ENCODE data around the gene FGF9.

FGF9 gene

DNA sequence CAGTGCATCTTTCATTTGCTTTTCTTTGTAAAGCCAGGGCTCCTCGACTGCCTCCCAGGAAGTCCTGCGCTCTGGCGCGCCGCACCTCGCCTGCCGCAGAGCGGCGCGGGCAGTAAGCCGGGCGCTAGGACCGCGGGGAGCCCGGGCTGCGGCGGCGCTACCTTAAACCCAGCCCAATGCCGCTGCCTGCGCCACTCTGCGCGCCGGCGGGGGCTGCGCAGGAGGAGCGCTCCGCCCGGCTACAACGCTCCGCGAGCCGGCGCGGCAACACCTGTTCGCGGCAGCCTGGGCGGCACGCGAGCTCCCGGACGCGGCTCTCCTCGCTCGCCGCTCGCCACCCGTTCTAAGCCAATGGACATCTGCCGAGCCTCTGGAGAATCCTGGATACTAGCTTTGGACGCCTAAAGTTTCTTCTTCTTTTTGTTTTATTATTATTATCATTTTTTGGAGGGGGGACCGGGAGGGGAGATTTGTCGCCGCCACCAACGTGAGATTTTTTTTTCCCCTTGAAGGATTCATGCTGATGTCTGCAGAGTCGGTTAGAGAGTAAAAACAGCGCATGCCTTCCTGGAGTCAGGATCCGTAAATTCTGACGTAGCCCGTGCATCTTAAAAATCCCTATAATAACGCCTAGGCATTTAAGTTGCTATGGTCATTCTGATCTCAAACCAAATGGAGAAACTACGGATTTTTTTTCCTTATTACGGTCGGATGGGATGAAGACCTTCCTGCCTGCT, at the start of gene FGF9:
Gene FGF9 (plus strand): TSS at position 191 of the 737 bp plus-strand sequence. CDS start 840 bp downstream, outside the sequence.
- DNase-seq = no peak

DNA sequence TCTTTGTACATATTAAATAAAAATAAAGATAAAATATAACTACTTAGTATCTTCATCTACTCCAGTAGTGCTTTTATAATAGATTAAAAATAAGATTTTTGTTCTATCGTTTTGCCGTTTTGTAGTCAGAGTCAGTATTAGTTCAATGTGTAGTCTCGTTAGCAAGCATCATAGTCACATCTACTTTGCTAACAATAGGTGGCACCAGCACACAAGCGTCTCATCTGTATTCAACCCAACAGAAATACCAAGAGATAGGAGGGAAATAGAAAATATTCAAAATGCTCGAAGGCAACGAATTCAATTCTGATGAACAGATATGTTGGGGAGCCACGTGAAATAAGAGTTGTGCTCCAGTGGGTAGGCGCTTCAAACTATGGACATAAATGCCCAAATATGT, 45.5 kb upstream of the FGF9 start:
- peak; percentile 38 for DNase-seq

DNA sequence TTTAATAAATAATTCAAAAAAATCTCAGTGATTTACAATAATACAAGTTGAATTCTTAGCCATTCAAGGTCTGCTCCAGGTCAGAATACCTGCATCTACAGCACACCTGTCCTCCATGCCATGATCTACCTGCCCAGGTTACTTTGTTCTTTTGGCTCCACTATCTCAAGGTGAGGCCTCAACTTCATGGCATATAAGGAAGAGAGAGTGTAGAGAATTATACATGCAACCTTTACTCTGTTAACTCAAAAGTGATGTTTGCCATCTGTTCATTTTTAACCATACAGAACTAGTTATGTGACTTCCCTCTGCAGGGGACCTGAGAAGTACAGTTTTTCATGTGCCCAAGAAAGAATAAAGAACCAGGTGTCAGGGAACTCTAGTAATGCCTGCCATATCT, 38.7 kb upstream of the FGF9 start:
- DNase-seq = no peak

DNA sequence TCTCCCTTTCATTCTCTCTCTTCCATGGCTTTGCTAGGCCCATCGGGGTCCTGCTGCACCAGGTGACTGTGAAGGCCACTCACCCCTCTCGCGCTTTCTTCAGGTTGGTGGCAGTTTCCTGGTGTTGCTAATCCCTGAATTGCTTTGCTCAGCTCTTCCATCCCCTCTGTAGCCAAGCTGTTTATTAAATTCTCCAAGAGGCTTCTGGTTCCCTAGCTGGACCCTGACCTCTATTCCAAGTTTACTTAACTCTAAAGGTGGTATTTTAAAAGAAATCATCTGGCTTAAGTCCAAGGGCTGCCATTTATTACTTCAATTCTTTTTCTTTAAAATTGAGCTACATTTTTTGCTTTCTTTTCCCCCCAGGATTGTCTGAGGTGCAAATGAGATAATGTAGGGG, 34.2 kb upstream of the FGF9 start:
- no peak for DNase-seq

DNA sequence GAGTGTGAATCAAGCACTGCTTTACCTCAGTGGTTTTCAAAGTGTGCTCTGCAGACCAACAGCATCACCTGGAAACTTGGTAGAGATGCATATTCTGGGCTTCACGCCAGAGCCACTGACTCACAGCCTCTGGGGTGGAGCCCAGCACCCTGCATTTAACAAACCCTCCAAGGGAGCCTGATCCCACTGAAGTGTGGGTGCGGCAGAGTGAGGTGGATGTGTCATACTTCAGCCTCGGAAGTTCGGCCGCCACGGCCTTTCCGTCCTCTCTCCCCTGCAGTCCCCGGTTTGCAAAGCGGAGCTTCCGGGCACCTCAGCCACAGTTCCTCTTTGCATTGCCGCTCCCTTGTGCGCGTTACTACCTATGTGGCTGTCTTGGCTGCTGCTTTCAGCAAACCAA, 33.6 kb upstream of the FGF9 start:
- no peak for DNase-seq

DNA sequence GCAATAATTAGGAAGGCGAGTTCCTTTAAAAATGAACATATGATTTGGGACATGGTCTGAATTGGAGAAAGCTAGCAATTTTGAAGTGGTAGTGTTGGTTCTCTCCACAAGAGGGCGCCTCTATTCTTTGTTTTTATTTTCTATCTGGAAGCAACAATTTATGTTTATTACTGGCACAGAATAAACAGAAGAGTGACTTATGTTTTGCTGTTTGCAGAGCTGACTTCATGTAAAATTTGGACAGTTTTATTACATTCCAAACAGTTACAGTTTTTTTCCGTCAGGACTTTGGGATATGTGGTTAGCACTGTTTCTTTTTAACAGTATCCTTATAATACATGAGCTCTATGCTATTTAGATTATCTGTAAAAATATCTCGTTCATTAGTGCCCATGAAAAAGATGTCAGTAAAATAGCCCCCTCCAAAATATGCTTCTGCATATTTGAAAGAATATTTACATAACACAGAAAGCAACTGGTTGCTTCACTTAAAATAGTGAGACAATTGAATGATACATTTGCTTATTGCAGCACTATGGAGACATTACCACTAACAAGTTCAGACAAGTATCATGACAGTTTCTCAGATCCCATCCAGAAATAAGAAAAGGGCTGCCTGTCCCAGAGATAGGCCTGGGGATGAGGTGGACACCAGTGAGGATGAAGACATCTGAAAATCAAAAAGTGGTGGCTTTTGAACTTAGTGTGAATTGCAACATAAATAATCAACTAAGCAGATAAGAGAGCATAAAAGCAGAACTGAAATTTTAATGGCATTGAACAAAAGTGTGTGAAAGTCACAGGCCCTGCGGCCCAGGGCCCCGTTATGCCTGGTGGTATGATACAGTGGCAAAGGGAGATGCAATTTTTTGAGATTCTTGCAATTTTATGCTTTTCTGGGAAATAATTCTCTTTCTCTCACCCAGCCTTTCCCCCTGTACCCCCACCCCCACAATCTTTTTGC, 32.3 kb upstream of the FGF9 start:
- DNase-seq = peak; percentile 82

DNA sequence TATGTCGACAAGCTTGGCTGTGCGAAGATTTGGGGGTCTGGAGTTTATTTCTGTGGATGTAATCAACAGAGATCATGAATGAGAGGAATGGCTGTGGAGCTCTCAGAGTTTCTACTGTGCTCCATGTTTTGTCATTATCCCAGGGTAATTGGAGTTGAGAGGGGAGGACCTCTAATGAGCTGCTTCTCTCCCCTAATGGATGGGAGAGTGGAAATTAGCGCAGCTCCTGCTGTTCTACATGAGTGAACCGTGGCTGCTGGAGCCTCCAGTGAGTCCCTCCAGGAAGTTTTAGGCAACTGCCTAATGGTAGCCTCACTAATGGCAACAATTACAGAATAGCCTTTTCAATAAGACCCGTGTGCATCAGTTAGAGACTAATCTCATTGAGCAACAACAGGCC, 31.3 kb upstream of the FGF9 start:
- peak; percentile 92 for DNase-seq

DNA sequence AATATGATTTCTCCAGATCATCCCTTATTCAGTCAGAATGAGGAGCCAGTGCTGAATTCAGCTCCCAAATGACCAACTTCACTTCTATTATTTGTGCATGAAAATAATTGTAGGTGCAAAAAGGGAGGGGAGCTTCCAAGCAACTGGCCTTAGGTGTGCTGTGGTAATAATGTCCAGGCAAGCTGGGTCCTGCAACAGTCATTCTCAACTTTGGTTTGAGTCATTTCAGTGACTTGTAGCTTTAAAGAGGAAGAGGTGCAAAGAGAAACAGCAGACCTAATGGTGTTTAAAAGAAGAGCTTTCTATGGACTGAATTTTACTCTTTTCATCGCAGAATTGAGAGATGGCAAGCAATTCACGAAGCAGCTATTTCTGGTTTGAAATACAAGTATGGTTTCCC, 29.2 kb upstream of the FGF9 start:
- no peak for DNase-seq

DNA sequence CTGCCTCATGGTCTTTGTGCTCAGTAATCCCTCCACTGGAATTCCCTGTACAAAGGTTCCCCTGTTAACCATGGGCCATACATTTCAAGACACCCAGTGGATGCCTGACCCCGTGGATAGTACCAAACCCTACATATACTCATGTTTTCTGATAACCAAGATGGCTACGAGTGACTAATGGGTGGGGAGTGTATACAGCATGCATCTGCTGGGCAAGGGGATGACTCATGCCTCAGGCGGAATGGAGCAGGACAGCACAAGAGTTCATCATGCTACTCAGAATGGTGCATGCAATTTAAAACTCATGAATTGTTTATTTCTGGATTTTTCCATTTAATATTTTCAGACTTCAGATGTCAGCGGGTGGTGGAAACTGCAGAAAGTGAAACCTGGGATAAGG, 13.3 kb upstream of the FGF9 start:
- DNase-seq = no peak

DNA sequence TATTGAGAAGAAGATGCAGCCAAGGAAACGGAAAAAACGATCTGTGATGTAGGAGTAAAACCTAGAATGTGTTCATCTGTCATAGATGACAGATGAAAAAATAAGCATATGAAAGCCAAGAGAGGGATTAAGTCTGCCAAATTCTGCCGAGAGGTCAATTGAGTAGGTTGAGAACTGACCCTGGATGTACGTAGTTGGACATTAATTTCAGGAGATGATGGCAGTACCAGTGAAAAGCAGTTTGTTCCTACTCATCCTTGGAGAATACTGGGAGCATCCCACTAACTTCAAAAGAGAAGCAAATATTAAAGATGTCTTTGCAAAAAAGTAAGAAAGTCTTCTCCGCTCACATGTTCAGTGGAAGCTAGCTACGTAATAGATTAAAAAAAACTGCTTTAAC, 11.8 kb upstream of the FGF9 start:
- DNase-seq = no peak

DNA sequence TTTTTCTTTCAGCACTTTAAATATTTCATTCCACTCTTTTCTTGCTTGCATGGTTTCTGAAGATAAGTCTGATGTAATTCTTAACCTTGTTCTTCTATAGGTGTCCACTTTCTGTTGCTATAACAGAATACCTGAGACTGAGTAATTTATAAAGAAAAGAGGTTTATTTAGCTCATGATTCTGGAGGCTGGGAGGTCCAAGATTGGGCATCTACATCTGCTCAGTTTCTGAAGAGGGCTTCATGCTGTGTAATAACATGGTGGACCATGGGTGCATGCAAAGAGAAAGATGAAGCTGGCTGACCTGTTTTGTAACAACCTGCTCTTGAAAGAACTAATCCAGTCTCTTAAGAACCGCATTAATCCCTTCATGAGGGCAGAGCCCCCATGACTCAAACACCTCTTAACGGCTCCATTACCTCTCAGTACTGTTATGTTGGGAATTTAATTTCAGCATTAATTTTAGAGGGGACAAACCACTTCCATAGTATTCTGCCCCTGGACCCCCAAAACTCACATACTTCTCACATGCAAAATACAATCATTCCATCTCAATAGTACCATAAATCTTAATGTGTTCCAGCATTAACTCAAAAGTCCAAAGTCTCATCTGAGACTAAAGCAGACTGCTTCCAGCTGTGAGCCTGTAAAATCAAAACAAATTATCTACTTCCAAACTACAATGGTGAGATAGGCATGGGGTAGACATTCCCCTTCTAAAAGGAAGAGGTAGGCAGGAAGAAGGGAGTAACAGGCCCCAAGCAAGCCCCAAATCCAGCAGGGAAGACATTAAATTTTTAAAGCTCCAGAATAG, 9.6 kb upstream of the FGF9 start:
- DNase-seq = no peak

DNA sequence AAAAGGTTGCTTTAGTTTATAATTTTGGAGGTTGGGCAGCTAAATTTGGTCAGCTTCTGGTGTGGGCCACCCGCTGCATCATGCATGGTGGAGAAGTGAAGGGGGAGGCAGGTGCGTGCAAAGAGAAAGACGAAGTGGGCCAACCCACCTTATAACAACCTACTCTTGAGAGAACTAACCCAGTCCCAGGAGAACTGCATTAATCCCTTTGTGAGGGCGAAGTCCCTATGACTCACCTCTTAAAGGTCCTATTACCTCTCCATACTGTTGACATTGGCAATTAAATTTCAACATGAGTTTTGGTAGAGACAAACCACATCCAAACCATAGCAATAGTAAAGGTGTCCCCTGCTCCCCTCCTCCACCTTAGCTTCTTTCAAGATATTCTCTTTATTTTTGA, 7.7 kb upstream of the FGF9 start:
- DNase-seq = no peak

DNA sequence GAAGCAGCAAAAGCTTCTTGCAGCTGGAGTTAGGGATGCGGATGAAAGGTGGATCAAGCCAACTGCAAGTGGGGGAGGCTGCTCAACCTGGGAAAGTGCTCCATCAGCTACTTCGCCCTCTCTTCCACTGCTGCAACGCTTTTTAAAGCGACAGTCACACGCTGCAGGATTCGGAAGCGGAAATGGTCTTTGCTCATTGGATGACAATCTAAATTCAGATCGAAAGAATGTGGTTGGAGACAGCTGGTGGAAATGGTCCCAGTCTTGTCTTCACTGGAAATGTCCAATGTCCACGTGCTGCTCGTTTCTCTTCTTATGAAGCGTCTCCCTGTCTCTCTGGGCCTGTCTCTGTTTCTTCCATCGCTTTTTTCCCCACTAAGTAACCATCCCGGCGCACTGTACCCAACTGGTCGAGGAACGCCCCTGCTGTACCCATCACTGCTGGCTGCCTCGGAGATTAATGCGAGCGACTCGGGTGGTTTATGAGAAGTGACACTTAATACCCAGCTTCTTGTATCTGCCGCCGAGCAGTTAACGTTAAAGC, 2.1 kb upstream of the FGF9 start:
- DNase-seq = peak; percentile 75

DNA sequence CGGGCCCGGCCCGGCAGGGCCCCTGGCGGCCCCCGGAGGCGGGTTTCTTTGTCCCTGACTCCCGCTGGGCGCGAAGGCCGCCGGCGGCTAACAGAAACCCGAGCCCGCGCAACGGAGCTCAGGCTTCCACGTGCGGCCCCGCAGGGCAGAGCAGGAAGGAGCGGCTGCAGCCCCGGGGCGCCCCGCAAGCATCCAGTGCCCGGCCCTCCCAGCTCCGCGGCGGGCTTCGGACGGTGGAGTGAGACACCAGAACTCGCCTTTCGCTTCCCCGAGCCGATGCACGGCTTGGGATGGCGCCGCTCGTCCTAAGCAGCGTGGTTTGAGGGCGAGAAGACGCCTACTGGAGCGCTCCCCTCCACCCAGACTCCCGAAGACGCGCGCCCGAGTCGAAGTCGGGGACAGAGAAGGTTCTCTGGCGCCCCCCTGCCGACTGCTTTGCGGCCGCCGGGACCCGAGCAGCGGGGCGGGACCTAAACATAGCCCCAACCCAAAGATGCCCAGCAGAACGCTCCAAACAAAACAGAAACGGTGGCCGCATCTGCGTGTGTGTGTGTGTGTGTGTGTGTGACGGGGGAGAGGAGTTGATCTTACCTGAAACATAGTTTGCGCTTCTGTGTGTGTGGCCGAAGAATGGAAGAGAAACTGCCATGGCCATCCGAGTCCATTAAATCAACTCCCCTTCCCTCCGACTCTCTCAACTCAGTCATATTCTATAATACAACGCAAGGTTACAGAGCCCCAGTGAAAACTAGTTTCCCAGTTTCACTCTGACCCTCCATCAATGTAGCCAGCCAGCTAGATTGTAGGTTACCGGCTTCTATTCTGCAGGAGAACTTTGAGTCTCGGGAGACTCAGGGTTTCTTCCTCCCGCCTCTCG, 629 bp upstream of the FGF9 start:
- peak; percentile 94 for DNase-seq

DNA sequence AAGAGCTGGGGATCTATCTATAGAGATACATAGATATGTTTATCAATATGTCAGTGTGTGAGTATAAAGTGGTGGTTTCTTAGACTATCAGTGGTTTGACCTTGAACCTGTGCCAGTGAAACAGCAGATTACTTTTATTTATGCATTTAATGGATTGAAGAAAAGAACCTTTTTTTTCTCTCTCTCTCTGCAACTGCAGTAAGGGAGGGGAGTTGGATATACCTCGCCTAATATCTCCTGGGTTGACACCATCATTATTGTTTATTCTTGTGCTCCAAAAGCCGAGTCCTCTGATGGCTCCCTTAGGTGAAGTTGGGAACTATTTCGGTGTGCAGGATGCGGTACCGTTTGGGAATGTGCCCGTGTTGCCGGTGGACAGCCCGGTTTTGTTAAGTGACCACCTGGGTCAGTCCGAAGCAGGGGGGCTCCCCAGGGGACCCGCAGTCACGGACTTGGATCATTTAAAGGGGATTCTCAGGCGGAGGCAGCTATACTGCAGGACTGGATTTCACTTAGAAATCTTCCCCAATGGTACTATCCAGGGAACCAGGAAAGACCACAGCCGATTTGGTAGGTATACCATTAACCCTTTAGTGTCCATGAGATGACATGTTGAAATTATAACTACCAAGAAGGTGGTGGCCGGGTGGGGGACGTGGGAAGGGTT, 880 bp downstream of the FGF9 start:
- DNase-seq = peak; percentile 74

DNA sequence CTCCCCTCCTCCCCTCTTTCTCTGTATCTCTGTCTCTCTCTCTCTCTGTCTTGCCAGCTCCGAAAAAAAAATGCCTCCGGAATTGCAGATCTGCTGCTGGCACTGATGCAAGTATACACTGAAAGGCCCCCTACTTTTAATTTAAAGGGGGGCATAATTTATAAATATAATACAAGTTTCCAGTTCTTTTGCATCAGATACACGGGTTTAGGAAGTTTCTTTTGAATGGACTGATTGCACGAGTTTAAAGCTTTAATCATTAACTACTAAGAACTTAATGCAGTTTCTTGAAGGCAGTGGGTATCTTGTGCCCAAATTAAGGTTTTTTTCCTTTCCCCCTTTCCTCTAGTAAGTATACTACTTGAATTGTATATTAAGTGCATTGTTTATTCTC, 1.4 kb downstream of the FGF9 start:
- DNase-seq = no peak

DNA sequence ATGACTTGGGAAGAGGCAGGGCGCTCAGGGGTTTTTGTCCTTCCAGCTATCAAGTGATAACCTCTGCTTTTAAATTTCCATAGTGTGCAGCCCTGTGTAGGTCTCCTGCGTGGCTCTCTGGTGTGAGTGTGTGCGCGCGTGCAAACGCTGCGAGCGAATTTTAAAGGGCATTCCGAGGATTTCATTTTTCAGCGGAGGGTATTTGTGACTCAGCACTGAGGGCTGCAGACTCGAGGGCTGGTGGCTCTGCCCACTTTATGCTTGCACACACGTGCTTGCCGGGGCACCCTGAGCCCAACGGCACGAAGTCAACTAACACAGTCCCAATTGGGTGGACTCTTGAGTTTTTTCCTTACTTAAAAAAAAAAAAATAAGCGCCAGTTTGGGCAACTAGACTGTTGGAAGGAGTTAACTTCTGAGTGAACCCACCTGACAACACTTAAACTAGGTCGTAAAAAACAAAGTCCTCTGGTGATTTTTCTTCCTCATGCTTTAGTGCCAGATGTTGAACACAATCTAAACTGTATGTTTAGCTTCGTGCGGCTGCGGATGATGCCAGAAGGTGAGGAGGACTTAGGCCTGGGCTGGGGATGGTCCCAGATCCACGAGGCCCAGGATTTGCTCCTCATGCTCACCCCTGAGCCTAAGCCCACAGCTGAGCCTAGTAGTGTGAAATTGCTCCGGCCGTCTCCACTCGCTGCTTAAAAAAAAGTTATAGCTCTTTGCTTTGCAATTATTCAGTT, 2.1 kb downstream of the FGF9 start:
- peak; percentile 74 for DNase-seq

DNA sequence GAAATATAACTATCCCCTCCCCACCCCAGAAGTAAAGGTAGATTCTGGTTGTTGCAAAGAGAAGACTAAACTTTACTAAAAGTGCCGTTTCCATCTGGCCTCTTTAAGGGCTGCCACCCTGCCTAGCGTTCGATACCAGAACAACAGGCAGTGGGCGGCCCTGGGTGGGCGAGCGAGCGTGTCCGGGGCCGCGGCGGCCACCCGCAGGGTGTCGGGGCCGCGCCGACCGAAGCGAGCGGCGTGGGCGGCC, 2.6 kb downstream of the FGF9 start:
- DNase-seq = no peak

DNA sequence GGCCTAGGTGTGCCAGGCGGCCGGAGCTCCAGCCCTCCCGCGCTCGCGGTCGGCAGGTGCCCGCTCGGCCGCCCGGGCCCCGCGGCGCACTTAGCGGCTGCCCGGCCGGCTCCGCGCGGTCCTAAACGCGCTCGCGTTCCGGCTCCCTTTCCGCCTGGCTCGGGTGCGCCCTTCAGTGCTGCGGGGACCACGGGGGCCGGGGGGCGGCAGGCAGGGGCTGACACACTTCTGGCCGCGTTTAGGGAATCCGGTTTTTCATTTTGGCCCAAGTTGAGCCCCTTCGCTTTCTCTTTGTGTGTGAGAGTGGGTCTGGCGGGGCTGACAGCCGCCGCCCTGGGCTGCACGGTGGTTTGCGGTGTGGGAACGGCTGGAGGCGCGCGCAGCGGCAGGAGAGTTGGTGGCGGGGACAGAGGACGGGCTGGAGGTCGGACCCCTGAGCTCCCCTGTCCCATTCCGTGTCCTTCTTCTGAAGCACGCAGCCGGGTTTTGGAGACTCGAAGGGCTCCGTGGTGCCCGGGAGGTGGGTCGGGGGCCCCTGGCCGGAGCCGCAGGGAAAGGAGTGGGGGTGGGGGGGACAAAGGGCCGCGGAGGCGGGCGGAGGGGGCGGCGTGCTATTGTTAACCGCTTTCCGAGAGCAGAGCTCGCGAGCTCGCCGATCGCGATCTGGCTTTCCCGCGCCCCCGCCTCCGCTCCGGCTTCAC, 3.1 kb downstream of the FGF9 start:
- peak; percentile 88 for DNase-seq

DNA sequence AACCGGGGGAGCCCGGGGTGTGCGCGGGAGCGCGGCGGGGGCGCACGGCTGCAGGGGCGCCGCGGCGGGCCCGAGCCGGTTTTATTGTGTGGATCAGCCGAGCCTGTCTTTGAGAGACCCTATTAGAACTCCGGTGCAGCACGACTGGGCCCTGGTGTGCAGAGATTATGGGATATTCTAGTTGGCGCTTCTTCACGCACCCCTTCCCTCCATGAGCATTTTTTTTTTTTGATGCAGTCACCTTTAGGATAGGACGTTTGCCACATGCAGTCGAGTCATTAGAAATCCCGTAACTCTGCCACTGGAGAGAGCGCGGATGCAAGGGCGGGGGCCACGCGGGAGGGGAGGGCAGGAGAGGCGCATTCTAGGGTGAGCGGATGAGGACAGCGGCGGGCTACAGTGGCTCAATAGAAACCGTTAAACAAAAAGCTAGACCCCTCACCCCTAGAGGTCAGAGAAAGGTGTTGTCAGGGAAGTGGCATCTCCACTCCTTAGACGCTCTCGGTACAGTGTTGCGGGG, 3.7 kb downstream of the FGF9 start:
- DNase-seq = peak; percentile 84
